K562 (cell line): Measurements from ENCODE around the gene MLH3. TPM values are rescaled to one million over a fixed set of nuclear protein-coding genes. Genes with fewer than 3 reads are reported as not detected.

Experiments used
- ATAC-seq: fragments of 200-7000 bp; cut with Tn5 transposase; 3 replicates; pipeline ENCODE4 v1.9.1; 2020; ENCODE audit warnings: moderate library complexity
- BruUV-seq: library from RNA; stranded (reverse); fragments of 400-500 nt; replicated peaks from 2 replicates; lab custom pipeline; 2021; lab: Mats Ljungman, UMichigan
- CTCF ChIA-PET: fragments of 300-600 bp; formaldehyde crosslinking; extraction: SDS; loops from one replicate; lab custom pipeline; 2021; ENCODE audit warnings: low intra/inter-chr PET ratio; lab: Yijun Ruan, JAX
- POLR2A ChIA-PET: fragments of 300-600, 350-650 bp; sonication (Branson Sonifier 250); formaldehyde crosslinking; extraction: SDS; loops from one replicate; lab custom pipeline; 2021; ENCODE audit warnings: antibody characterized with exemption, inconsistent platforms; lab: Yijun Ruan, JAX
- DNase-seq, 4 experiments: peaks; one replicate each; pipeline versions ENCODE4 v3.0.0 to v3.0.0-alpha.2; 2011 to 2018; ENCODE audit warnings: low spot score in 3 of 4, mixed read lengths in 3 of 4; ENCODE audit errors: extremely low read depth in 1 of 4
- FAIRE-seq: peaks from 2 replicates; lab custom pipeline; 2011; peaks lifted over from hg19 to GRCh38; lab: Jason Lieb, UNC
- H2AFZ ChIP-seq: 2 replicates; pipeline ENCODE4 v1.6.0; 2011; ENCODE audit warnings: low read depth, low read length, control low read depth, inconsistent platforms
- H3K27ac ChIP-seq: fragments of 200-600 bp; 3 replicates; pipeline ENCODE4 v1.8.0; 2011; ENCODE audit warnings: low read depth, mild to moderate bottlenecking, control low read depth, inconsistent platforms, low read length, moderate library complexity, mixed read lengths; ENCODE audit errors: extremely low read depth
- H3K27me3 ChIP-seq, 2 experiments: fragments of 300-600 bp in 1 of 2; 2 replicates in 1 of 2; 3 replicates in 1 of 2; pipeline versions ENCODE4 v1.6.0 to v1.8.0; 2011; ENCODE audit warnings: inconsistent platforms in 2 of 2, low read length in 2 of 2, mild to moderate bottlenecking in 1 of 2, mixed read lengths in 1 of 2, moderate library complexity in 1 of 2; ENCODE audit not compliant: control insufficient read depth in 2 of 2, insufficient read depth in 2 of 2
- H3K36me3 ChIP-seq: fragments of 300-600 bp; 3 replicates; pipeline ENCODE4 v1.8.0; 2011; ENCODE audit warnings: mild to moderate bottlenecking, low read length, inconsistent platforms; ENCODE audit not compliant: control insufficient read depth, insufficient read depth
- H3K4me1 ChIP-seq, 2 experiments: fragments of 200-600 bp in 1 of 2; replicated peaks in 1 of 2; 2 replicates in 1 of 2; 3 replicates in 1 of 2; pipeline versions ENCODE4 v1.5.1 to v1.8.0; 2011; ENCODE audit warnings: inconsistent platforms in 2 of 2, low read length in 2 of 2, mild to moderate bottlenecking in 1 of 2, mixed read lengths in 1 of 2, moderate library complexity in 1 of 2; ENCODE audit not compliant: control insufficient read depth in 2 of 2, insufficient read depth in 2 of 2
- H3K4me2 ChIP-seq: 2 replicates; pipeline ENCODE4 v1.6.1; 2011; ENCODE audit warnings: low read length, control low read depth, inconsistent platforms, mixed read lengths; ENCODE audit not compliant: insufficient read depth
- H3K4me3 ChIP-seq: fragments of 200-600 bp; sonication (generic), shearing (Covaris generic); 2 replicates; pipeline ENCODE4 v1.5.1; 2016; ENCODE audit warnings: control low read depth, inconsistent platforms
- H3K79me2 ChIP-seq: fragments of 200-600 bp; 3 replicates; pipeline ENCODE4 v1.8.0; 2011; ENCODE audit warnings: low read length, inconsistent platforms; ENCODE audit not compliant: control insufficient read depth, insufficient read depth
- H3K9ac ChIP-seq, 2 experiments: 2 replicates each; pipeline versions ENCODE4 v1.6.0 to v1.6.1; 2011; ENCODE audit warnings: low read depth in 2 of 2, low read length in 2 of 2, control low read depth in 1 of 2, inconsistent platforms in 1 of 2, mild to moderate bottlenecking in 1 of 2, mixed read lengths in 1 of 2; ENCODE audit not compliant: insufficient read depth in 1 of 2
- H3K9me1 ChIP-seq: one replicate; pipeline ENCODE4 v1.6.0; 2011; ENCODE audit warnings: inconsistent platforms, mild to moderate bottlenecking, low read length, moderate library complexity; ENCODE audit not compliant: control insufficient read depth, insufficient read depth
- H3K9me3 ChIP-seq: replicated peaks from 2 replicates; pipeline ENCODE4 v1.5.1; 2011; ENCODE audit warnings: low read depth, low read length, inconsistent platforms; ENCODE audit not compliant: control insufficient read depth, insufficient read depth
- H4K20me1 ChIP-seq: replicated peaks from 2 replicates; pipeline ENCODE4 v1.6.1; 2011; ENCODE audit warnings: low read length, inconsistent platforms, mixed read lengths; ENCODE audit not compliant: control insufficient read depth, insufficient read depth
- ATF6 ChIP-seq: sonication (generic); formaldehyde crosslinking; IDR thresholded peaks from 2 replicates; pipeline ENCODE4 v1.4.0; 2020; ENCODE audit warnings: mild to moderate bottlenecking, missing genetic modification reagents
- ETS1 ChIP-seq: conservative IDR thresholded peaks from 2 replicates; pipeline ENCODE4 v1.6.1; 2011; ENCODE audit warnings: low read depth, mild to moderate bottlenecking, low read length; ENCODE audit not compliant: control insufficient read depth
- FOXA3 ChIP-seq, 2 experiments: fragments of 450-650 bp in 1 of 2; sonication (generic) in 1 of 2; formaldehyde crosslinking; IDR thresholded peaks in 1 of 2; conservative IDR thresholded peaks in 1 of 2; 2 replicates each; pipeline versions ENCODE4 v1.4.0 to v1.8.0; 2020 to 2022; ENCODE audit warnings: mild to moderate bottlenecking in 2 of 2, missing genetic modification reagents in 1 of 2
- HDAC6 ChIP-seq: IDR thresholded peaks from 2 replicates; pipeline ENCODE4 v1.6.1; 2012; ENCODE audit warnings: low read depth, mild to moderate bottlenecking, control low read depth, inconsistent platforms, low read length, moderate library complexity
- MEF2A ChIP-seq: IDR thresholded peaks from 2 replicates; pipeline ENCODE4 v1.6.1; 2011; ENCODE audit warnings: low read depth, mild to moderate bottlenecking, low read length, moderate library complexity; ENCODE audit not compliant: control insufficient read depth
- PHF20 ChIP-seq: fragments of 450-650 bp; IDR thresholded peaks from 2 replicates; pipeline ENCODE4 v1.6.1; 2018; ENCODE audit not compliant: partially characterized antibody
- PTTG1 ChIP-seq: fragments of 450-650 bp; IDR thresholded peaks from 2 replicates; pipeline ENCODE4 v1.6.1; 2016; ENCODE audit warnings: low read depth, mild to moderate bottlenecking, missing genetic modification characterization, missing compliant biosample characterization
- SMARCA5 ChIP-seq: fragments of 450-650 bp; IDR thresholded peaks from 2 replicates; pipeline ENCODE4 v1.6.1; 2016
- SRSF3 ChIP-seq: fragments of 200-400 bp; formaldehyde crosslinking; IDR thresholded peaks from 2 replicates; pipeline ENCODE4 v1.6.1; 2016; ENCODE audit warnings: mild to moderate bottlenecking, low read length, moderate library complexity; ENCODE audit not compliant: insufficient read depth
- TARDBP ChIP-seq: fragments of 450-650 bp; IDR thresholded peaks from 2 replicates; pipeline ENCODE4 v1.6.1; 2016
- TBL1XR1 ChIP-seq, 2 experiments: IDR thresholded peaks; 2 replicates each; pipeline ENCODE4 v1.6.1; 2012; ENCODE audit warnings: improper control_type of control experiment in 2 of 2, low read length in 2 of 2, mild to moderate bottlenecking in 1 of 2
- U2AF2 ChIP-seq: fragments of 200-400 bp; formaldehyde crosslinking; optimal IDR thresholded peaks from 2 replicates; pipeline ENCODE3; 2017; ENCODE audit warnings: low read depth, mild to moderate bottlenecking, low read length
- ZKSCAN8 ChIP-seq: fragments of 200-800 bp; sonication (Bioruptor generic); IDR thresholded peaks from 2 replicates; pipeline ENCODE4 v1.6.1; 2016; ENCODE audit warnings: missing genetic modification characterization, missing compliant biosample characterization
- ZNF282 ChIP-seq: sonication (generic); formaldehyde crosslinking; IDR thresholded peaks from 2 replicates; pipeline ENCODE4 v1.8.1; 2023; ENCODE audit warnings: missing genetic modification reagents
- WGBS: fragments of 100-300 bp; shearing (Covaris generic); methylation state at CpG from one replicate; pipeline ENCODE4 v1.1.6; 2016; ENCODE audit warnings: low coverage, mixed read lengths; ENCODE audit not compliant: insufficient coverage; ENCODE audit errors: missing lambda C conversion rate; 5-methylcytosine and 5-hydroxymethylcytosine counted together
- in situ Hi-C: fragments of 300-500 bp; cut with MboI; formaldehyde crosslinking; loops from 4 replicates; pipeline ENCODE4 v1.15.0; 2018; ENCODE audit warnings: inconsistent platforms, mixed read lengths
- intact Hi-C: fragments of 100-400 bp; cut with micrococcal nuclease; formaldehyde crosslinking; loops from 2 replicates; pipeline ENCODE4 v1.14.2; 2022
- polyA plus RNA-seq, 8 experiments: library from polyadenylated mRNA; depleted of rRNA in 4 of 8; stranded (reverse) in 5 of 8; unstranded in 3 of 8; fragments of >200 nt; fragmentation: Nextera tagmentation in 2 of 8; fragmentation: Illumina TruSeq in 1 of 8; extraction: Ambion mirVana in 2 of 8; extraction: Trizol in 1 of 8; gene quantifications; 2 replicates each; pipeline versions ENCODE4 v1.2.1 to v1.2.3, GENCODE V29; 2011 to 2014; ENCODE audit warnings: inconsistent platforms in 1 of 8, missing spikeins in 1 of 8
- total RNA-seq, 7 experiments: library from RNA; depleted of rRNA in 6 of 7; stranded (reverse); fragments of >200 nt in 6 of 7; fragmentation: Illumina TruSeq in 2 of 7; extraction: Trizol in 2 of 7; gene quantifications; 2 replicates each; pipeline versions ENCODE4 v1.2.1 to v1.2.3, GENCODE V29; 2011 to 2021; ENCODE audit warnings: low replicate concordance in 1 of 7

Gene MLH3
- total and polyA plus RNA-seq, 9 of the 15 experiments (the other 6 are each of a cell fraction or from before 2014, with no cell fraction given) = 5.9 to 15.3 (median 10.7) TPM

- no peaks in the 10 kb centered on the region for H3K27me3 ChIP-seq
- BruUV-seq = no TSS peak
- H3K79me2 ChIP-seq = no peaks in the 10 kb centered on the region
- H4K20me1 ChIP-seq = no peaks in the 10 kb centered on the region
- H3K9me1 ChIP-seq = no peaks in the 10 kb centered on the region
- peaks cover 20% of the 10 kb centered on the region; the same call in 1 of the 3 replicates for H3K36me3 ChIP-seq
- TF ChIP-seq ZKSCAN8 (CRISPR knock-in tag) (no peak), PHF20 (no peak)
- no peaks in the 10 kb centered on the region for H3K4me1 ChIP-seq
- H3K4me2 ChIP-seq = no peak overlapping the region
- FAIRE-seq (no peak), ATAC-seq (no peak), DNase-seq (no peak)
- POLR2A ChIA-PET = no interaction called here
- no peaks in the 10 kb centered on the region for H3K9me3 ChIP-seq
- 100% methylated on average over 2 of the region's 2 CpGs for WGBS
- no peak overlapping the region for H3K4me3 ChIP-seq
- intact Hi-C loops = no loop called here
- in situ Hi-C loops = no loop called here
- H2AFZ ChIP-seq = no peak overlapping the region
- no peak overlapping the region for H3K27ac ChIP-seq
- CTCF ChIA-PET = no interaction called here
- H3K9ac ChIP-seq = no peak overlapping the region
Measured at GRCh38 chr14:75081660-75082229, 30.5 kb upstream of the MLH3 start.

GRCh38 chr14:75079521-75079920 lies 28.3 kb upstream of the MLH3 start:
- ChIA-PET POLR2A (interaction anchor here (1.0 kb wide), 1 partner anchor 10 kb away, joined by 5 read pairs; the partner anchor contains the start of gene ZC2HC1C), CTCF (no interaction called here)
- Histone ChIP-seq H3K27me3 (no peaks in the 10 kb centered on the region), H3K9me1 (no peaks in the 10 kb centered on the region), H3K36me3 (peaks cover 9% of the 10 kb centered on the region; the same call in 1 of the 3 replicates), H4K20me1 (no peaks in the 10 kb centered on the region), H3K9ac (no peak overlapping the region), H3K4me3 (no peak overlapping the region), H3K79me2 (no peaks in the 10 kb centered on the region), H3K27ac (no peak overlapping the region), H3K9me3 (no peaks in the 10 kb centered on the region), H3K4me1 (no peaks in the 10 kb centered on the region), H3K4me2 (no peak overlapping the region), H2AFZ (no peak overlapping the region)
- intact Hi-C loops = no loop called here
- no peak for ATAC-seq
- DNase-seq = no peak
- in situ Hi-C loops = loop anchor here (10.0 kb wide), 1 partner anchor 165 kb away; no protein-coding TSS in a partner anchor
- no peak for FAIRE-seq
- WGBS = 89% methylated on average over 4 of the region's 4 CpGs
- BruUV-seq = no TSS peak
- TF ChIP-seq PTTG1 (no peak), U2AF2 (no peak), HDAC6 (no peak), ZNF282 (CRISPR knock-in tag) (no peak), TBL1XR1 (IDR thresholded peaks at IDR 0.05; ENCODE audit: low read length in 2 of 2) (no peak), FOXA3 (CRISPR knock-in tag; conservative IDR thresholded peaks at IDR 0.05 in 1 of 2, IDR thresholded peaks at IDR 0.05 in 1 of 2) (no peak), ATF6 (CRISPR knock-in tag) (no peak), TARDBP (no peak), MEF2A (no peak), SRSF3 (no peak), SMARCA5 (no peak), ETS1 (no peak)
